DMS153 (cell line): ENCODE results near the gene CCDC69.
"Not testable (repeated sequence)": the region's sequence is repeated elsewhere in the genome, so short reads cannot be mapped to it uniquely, and the experiment has no call there.

Experiments used
- DNase-seq: peaks from one replicate; lab custom pipeline; 2025; lab: John Stamatoyannopoulos, UW

Gene CCDC69

DNA sequence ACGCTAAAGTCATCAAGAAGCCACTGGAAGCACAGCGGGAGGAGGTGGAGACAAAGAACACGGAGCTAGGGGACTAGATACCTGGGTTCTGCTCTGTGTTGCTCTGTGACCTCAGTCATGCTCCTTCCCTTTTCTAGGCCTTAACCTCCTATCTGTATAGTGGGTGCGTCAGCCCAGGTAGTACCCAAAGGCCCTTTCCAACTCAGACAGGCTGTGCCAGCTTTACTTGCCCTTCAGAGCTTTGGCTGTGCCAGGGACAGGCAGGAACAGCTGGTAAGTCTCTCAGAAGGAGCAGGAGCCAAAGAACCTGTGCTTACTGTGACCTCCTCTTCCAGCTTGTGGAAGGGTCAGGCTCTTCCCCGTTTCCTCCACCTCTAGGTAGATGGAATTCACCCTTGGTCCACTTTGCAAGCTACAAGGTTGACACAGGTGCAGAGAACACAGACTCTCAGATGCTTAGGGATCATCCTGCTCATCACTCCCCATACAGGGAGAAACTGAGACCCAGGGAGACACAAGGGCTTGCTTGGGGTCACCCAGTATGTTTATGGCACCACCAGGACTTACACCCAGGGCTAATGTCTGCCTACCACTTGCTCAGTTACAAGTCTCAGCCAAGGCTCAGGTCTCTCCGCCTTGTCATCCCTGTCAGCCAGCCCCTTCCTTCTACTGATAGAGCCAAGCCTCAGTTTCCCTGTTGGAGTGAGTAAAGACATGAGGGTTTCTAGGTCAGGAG lies 1.7 kb downstream of the CCDC69 start:
- DNase-seq = no peak

DNA sequence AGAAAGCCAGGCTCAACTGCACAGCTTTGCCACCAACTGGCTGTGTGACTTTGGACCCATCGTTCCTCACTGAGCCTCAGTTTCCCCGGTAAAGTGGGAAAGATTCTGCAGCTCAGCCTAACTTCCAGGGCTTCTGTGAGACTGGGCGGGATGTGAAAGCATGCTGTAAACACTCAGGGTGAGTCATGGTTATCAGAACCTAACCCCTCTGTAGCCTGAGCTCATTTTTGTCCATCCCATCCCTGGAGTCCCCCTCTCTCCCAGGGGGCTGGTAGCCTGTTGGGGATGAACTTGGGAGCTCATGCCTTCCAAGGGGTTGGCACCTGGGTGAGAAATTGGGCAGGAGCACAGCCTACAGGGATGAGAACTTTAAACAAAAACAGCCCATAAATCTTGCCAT lies 2.3 kb downstream of the CCDC69 start:
- DNase-seq = no peak

GRCh38 chr5:151219789-151220188 lies 4.1 kb downstream of the CCDC69 start:
- DNase-seq = no peak

- DNase-seq = no peak
Observed at GRCh38 chr5:151219138-151219537, 4.8 kb downstream of the CCDC69 start.

- no peak for DNase-seq
Observed at GRCh38 chr5:151218177-151218576, 5.7 kb downstream of the CCDC69 start.

- DNase-seq = no peak
Observed at GRCh38 chr5:151216781-151217180, 7.1 kb downstream of the CCDC69 start.

DNA sequence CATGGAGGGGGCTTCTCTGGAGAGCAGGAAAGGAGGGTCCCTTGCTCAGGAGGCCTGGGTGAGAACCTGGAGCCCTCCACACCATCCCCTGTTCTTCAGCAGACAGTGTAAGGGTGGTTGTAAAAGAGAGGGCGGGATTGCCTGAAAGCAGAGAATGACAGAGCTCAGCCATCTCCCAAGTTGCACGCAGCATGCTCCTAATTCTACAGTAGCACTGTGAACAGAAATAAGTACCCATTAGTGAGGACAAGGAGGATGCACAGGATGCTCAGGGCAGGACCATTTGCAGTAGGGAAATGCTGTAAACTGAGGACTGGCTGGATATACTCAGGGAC lies 8.4 kb downstream of the CCDC69 start:
- no peak for DNase-seq

DNA sequence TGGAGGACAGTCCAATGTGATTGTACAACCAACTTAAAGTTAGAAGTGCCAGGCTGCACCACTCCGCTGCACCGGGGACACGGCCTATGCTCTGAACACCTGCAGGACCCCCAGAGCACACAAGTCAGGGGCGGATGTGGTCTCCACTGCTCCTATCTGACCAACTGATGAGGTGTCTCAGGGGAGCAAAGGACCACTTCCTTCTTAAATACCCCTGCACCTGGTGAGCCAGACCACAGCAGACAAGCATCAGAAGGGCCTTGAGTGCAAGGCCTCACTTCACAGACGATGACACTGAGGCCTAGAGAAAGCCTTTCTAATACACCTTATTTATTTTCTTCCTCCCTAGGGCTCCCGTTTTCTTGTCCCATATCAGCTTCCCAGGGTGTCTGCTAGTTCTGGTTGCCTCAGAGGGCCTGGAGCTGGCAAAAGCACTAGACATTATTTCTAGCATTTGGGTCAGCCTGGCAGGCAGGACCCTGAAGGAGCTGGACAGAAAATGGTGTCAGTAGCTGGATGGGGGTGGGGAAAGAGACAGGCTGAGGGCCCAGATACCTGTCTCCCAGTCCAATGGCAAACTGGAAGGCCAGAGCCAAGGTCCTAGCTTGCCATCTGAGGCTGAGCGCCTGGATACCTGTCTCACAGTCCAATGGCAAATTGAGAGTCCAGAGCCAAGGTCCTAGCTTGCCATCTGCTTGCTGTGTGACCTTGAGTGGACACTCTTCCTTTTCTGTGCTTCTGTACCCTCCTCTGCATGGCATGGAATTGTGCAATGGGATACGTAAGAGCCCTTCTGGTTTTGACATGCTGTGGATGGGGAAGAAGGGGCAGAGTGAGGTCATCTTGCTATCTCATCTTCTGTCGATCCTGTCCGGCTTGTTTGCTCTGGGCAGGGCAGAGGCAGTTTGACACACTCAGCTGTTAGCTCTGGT lies 9.0 kb downstream of the CCDC69 start:
- DNase-seq = no peak

DNA sequence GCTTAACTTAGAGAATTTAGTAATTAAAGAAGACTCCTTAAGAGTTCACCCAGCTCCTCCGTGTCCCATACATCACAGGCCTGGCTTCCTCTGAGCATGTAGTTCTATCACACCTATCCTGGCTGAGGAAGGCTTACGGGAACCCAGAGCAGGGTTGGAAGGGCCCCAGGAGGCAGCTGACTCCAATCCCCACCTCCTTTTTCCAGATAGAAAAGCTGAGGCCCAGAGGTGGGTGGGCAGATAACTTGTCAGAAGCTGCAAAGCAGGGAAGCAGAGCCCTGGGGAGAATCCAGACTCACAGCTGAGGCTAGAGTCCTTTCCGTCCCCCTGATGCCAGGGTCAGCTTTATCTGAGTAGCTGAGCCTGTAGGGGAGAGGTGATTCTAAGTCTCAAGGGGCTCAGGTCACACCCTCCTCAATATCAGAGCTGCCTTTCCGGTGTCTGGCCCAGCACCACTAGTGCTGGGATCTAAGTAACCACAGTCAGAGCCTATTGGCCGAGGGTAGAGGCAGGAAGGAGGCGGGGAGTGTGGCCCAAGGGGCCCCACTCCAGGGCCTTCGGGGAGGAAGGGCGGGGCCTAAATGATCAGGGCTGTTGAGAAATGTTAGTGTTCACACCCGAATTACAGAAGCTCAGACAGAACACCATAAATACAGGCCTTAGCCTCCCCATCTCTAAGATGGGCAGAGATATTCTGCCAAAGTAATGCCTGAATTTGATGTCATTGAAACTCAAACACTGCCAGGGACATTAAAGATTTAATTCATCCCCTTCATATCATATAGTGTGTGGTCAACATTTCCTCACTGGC lies 9.9 kb downstream of the CCDC69 start:
- no peak for DNase-seq

DNA sequence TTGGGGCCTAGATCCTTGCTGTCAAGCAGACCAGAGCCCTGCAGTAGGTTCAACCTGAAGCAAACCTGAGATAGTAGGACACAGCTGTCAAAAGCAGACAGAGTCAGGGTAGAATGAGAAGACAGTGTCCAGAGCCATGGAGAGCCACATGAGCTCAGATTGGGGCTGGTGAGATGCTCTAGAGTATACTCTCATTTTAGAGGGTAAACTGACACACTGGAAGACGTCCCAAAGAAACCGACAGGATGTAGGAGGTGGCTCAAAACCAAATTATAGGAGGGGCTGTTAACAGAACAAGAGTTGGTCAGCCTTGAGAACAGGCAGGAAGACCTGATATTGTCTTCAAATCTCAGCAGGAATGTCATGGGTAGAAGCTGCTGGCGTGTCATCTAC lies 11.5 kb downstream of the CCDC69 start:
- no peak for DNase-seq

- no peak for DNase-seq
Observed at GRCh38 chr5:151208481-151208914, 15.4 kb downstream of the CCDC69 start.

GRCh38 chr5:151205411-151205810 lies 18.5 kb downstream of the CCDC69 start:
- DNase-seq = no peak

DNA sequence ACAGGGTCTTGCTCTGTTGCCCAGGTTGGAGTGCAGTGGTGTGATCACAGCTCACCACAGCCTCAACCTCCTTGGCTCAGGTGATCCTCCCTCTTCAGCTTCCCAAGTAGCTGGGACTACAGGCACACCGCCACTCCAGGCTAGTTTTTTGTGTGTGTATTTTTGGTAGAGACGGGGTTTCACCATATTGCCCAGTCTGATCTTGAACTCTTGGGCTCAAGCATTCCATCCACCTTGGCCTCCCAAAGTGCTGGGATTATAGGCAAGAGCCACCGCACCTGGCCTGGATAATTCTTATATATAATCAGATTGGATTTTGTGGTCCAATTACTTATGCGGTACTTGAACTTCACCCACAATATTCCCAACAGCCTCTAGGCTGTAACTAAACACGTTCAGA lies 19.8 kb downstream of the CCDC69 start:
- no peak for DNase-seq

GRCh38 chr5:151202381-151203139 lies 21.3 kb downstream of the CCDC69 start:
- DNase-seq = no peak

DNA sequence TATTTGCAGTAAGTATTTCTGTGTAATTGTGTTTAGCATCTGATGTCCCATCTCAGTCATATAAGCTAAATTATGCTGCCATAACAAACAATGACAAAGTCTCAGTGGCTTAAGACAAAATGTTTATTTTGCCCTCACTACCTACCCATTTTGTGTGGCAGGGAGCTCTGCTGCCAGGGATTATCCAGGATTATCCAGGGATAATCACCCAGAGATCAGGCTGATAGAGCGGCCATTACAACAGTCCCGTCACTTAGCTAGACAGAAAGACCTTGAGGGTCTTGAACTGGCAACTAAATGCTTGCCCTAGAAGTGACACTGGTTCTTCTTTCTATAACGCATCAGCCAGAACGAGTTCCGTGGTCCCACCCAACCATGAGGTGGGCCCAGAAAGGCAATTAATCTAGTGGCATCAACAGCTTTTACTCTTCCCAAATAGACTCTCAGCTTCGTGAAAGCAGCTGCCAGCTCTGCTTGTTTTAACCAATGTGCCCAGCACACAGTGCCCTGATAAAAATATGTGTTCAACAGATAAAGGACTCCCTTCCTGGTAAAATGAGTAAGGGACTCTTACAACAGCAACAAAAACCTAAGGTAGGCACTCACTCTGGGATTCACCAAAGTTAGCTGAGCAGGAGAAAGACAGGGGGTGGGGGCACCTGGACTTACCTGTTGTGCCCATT lies 22.8 kb downstream of the CCDC69 start:
- no peak for DNase-seq

- no peak for DNase-seq
Observed at GRCh38 chr5:151199581-151200185, 24.2 kb downstream of the CCDC69 start.

DNA sequence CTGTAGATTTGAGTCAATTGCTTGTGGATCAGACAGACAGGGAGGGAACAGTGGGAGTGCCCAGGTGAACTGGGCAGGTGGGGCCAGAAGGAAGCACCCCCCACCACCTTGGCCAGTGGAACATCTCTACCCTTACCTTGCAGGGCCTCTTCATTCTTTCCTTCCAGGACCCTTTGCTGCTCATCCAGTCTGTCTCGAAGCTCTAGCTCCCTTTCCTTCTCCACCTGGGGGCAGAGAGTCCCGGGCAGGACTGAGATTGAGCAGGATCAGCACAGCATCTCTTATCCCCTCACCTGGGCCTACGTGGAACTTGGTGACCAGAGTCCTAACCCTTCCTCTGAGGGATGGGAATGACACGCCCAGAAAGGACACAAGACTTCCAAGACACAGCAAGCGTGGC lies 25.0 kb downstream of the CCDC69 start:
- no peak for DNase-seq

DNA sequence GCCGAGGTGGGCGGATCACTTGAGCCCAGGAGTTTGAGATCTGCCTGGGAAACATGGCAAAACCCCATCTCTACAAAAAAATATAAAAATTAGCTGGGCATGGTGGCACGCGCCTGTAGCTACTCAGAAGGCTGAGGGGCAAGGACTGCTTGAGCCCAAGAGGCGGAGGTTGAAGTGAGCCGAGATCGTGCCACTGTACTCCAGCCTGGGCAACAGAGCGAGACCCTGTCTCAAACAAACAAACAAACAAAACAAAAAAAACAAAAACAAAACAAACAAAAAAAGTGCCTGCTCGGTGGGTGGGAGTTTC lies 26.6 kb downstream of the CCDC69 start:
- not testable (repeated sequence) for DNase-seq

DNA sequence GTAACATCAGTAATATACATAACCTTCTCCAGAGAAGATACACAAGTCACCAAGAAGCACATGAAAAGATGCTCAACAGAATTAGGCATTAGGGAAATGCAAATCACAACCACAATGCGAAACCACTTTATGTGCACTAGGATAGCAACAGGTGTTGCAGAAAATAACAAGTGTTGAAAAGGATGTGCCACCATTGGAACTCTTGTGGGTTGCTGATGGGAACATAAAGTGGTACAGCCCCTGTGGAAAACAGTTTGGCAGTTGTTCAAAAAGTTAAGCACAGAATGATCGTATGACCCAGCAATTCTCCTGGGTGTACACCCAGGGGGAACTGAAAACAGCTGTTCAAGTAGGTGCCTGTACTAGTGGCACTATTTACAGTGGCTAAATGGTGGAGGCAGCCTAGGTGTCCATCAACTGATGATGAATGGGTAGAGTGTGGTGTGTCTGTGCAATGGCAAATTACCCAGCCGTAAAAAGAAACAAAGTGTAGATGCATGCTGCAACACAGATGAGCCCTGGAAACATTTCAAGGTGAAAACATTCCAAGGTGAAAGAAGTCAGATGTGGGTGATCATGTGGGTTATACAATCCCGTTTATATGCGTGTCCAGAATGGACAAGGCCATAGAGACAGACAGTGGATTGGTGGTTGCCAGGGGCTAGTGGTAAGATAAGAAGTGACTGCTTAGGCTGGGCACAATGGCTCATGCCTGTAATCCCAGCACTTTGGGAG lies 27.2 kb downstream of the CCDC69 start:
- DNase-seq = no peak

GRCh38 chr5:151195622-151196021 lies 28.3 kb downstream of the CCDC69 start:
- DNase-seq = no peak
